Measurements from ENCODE around the gene ELP1.

ELP1 gene

DNA sequence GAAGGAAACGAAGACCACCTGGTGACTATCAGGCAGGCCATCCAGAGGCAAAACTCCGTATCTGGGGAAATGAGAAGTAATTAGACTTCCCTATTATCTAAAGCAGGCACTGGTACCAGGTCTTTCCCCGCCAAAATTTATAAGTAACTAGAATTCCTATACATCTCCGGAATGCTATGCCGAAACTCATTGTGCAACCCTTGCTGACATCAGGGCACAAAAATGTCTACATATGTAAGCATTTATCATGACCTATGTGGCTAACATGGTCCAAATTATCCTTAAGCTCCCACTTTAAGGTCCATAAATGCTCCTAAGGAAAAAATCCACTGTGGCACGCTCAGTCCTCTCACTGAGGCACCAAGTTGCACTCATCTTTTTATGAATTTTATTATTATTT, 95.9 kb downstream of the ELP1 start:
- peaks cover 48% of the 10 kb centered on the region for H3K36me3 ChIP-seq
- TF ChIP-seq, protein P1, sequence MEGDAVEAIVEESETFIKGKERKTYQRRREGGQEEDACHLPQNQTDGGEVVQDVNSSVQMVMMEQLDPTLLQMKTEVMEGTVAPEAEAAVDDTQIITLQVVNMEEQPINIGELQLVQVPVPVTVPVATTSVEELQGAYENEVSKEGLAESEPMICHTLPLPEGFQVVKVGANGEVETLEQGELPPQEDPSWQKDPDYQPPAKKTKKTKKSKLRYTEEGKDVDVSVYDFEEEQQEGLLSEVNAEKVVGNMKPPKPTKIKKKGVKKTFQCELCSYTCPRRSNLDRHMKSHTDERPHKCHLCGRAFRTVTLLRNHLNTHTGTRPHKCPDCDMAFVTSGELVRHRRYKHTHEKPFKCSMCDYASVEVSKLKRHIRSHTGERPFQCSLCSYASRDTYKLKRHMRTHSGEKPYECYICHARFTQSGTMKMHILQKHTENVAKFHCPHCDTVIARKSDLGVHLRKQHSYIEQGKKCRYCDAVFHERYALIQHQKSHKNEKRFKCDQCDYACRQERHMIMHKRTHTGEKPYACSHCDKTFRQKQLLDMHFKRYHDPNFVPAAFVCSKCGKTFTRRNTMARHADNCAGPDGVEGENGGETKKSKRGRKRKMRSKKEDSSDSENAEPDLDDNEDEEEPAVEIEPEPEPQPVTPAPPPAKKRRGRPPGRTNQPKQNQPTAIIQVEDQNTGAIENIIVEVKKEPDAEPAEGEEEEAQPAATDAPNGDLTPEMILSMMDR (IDR thresholded peaks at IDR 0.05; ENCODE audit: low read depth, low read length), result no peak
- H3K9me3 ChIP-seq (ENCODE audit: severe bottlenecking), result no peaks in the 10 kb centered on the region
- no peak for DNase-seq
- no peaks in the 10 kb centered on the region for H3K27me3 ChIP-seq (ENCODE audit: insufficient read depth, low read depth, severe bottlenecking)
- H3K27ac ChIP-seq, result peak overlapping the region; percentile 78
- peak overlapping the region; percentile 37 for H3K4me3 ChIP-seq (ENCODE audit: low read depth, low read length)

DNA sequence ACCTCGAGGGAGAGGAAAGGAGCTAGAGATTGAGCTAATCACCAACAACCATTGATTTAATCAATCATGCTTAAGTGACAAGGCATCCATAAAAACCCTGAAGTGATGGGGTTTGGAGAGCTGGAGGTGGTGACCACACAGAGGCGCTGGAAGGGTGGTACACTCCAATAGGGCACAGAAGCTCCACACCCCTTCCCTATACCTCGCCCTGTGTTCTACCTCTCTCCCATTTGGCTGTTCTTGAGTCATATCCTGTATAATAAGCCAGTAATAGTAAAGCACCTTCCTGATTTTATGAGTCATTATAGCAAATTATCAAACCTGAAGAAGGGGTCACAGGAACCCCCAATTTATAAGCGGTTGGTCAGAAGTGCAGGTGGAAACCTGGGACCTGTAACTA, 96.4 kb downstream of the ELP1 start:
- H3K27ac ChIP-seq, result peak overlapping the region; percentile 78
- TF ChIP-seq, protein P1 (IDR thresholded peaks at IDR 0.05; ENCODE audit: low read depth, low read length), result peak; percentile 17; the same call in 1 of the 2 replicates
- peak; percentile 47 for DNase-seq
- peak overlapping the region; percentile 37 for H3K4me3 ChIP-seq (ENCODE audit: low read depth, low read length)
- no peaks in the 10 kb centered on the region for H3K9me3 ChIP-seq (ENCODE audit: severe bottlenecking)
- H3K36me3 ChIP-seq, result peaks cover 50% of the 10 kb centered on the region
- H3K27me3 ChIP-seq (ENCODE audit: insufficient read depth, low read depth, severe bottlenecking), result no peaks in the 10 kb centered on the region

DNA sequence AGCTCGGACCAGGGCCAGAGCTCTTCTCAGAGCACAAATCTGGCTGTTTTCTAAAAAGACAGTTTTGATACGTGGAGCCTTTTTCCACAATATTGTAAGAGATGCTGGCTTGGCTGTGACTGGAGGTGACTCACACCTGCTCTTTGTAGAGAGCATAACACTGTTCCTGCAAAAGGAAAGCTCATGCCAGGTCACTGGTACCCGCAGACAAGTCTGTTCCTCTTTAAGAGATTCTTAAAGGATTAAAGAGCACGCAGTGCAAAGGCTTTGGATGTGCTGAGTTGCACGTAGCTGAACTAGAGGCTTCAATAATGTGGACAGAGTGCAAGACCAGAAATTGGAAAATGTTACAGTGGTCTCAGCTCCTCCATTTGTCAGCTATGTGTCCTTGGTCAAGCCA, 97.1 kb downstream of the ELP1 start:
- Histone ChIP-seq H3K9me3 (ENCODE audit: severe bottlenecking) (no peaks in the 10 kb centered on the region), H3K4me3 (ENCODE audit: low read depth, low read length) (peak overlapping the region; percentile 37), H3K27ac (peak overlapping the region; percentile 78), H3K27me3 (ENCODE audit: insufficient read depth, low read depth, severe bottlenecking) (no peaks in the 10 kb centered on the region), H3K36me3 (peaks cover 55% of the 10 kb centered on the region)
- TF ChIP-seq, protein P1 (IDR thresholded peaks at IDR 0.05; ENCODE audit: low read depth, low read length), result no peak
- DNase-seq, result peak; percentile 77

DNA sequence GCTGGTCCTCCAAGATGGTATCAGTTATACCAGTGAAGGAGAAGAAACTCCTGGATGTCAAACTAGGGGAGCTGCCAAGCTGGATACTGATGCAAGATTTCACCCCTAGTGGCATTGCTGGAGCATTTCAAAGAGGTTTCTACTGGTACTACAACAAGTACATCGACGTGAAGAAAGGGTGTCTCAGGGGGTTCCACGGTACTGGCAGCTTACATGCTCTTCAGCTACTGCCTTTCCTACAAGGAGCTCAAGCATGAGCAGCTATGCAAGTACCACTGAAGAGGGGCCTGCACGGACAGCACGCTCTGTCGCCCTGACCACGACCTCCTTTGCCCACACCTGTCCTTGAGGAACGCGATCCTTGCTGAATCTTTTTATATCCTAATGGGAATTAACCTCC, 97.6 kb downstream of the ELP1 start:
- TF ChIP-seq, protein P1 (IDR thresholded peaks at IDR 0.05; ENCODE audit: low read depth, low read length), result no peak
- Histone ChIP-seq H3K27me3 (ENCODE audit: insufficient read depth, low read depth, severe bottlenecking) (no peaks in the 10 kb centered on the region), H3K36me3 (peaks cover 58% of the 10 kb centered on the region), H3K4me3 (ENCODE audit: low read depth, low read length) (peak overlapping the region; percentile 37), H3K27ac (peak overlapping the region; percentile 78), H3K9me3 (ENCODE audit: severe bottlenecking) (no peaks in the 10 kb centered on the region)
- DNase-seq, result peak; percentile 49

DNA sequence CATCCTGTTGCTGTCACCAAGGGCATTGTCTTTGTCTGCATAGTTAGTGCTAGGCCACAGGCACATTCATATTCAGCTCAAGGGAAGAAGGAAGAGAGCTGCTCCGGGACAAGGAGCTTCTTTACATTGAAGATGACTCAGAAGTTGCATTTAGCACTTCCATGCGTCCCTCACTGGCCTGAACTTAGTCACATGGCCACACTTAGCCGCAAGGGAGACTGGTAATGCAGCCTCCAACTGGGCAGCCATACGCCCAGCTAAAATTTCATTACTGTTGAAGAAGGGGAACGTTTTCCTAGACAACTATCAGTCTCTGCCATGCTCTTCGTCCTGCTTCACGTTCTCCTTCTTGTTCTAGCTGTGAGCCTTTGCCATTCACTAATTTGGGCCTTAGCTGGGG, 98.1 kb downstream of the ELP1 start:
- H3K27me3 ChIP-seq (ENCODE audit: insufficient read depth, low read depth, severe bottlenecking), result no peaks in the 10 kb centered on the region
- no peak for DNase-seq
- TF ChIP-seq, protein P1 (IDR thresholded peaks at IDR 0.05; ENCODE audit: low read depth, low read length), result no peak
- no peaks in the 10 kb centered on the region for H3K9me3 ChIP-seq (ENCODE audit: severe bottlenecking)
- peak overlapping the region; percentile 37 for H3K4me3 ChIP-seq (ENCODE audit: low read depth, low read length)
- H3K27ac ChIP-seq, result peak overlapping the region; percentile 78
- peaks cover 63% of the 10 kb centered on the region for H3K36me3 ChIP-seq

DNA sequence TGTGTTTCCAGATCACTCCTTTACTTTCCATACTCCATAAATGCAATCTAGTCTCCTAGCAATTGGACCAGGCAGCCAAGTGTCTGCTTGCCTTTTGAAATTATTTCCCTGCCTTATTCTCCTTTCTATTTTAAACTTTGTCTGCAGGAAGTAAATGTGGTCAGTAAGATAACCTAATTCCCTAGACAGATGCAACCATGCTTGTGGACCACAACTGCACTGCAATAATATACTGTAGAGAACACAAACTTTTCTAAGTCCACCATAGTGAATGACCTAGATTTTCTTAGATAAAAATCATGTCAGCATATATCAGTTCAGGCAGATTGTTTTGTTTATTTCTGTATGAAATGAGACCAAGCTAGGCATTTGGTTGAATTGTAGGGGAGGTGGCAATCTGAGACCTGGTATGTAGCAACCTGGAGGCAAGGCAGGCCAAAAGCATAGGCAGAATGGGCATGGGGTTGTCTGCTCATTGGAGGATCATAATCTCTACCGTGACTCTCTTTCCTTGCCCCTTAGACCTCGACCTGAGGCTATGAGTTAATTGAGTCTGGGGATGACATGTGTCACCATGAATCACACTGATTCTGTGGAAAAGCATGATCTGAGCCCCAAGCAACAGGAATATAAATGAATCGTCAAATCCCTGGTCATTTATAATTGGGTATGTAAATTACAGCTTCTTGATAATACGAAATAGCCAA, 98.8 kb downstream of the ELP1 start:
- H3K27me3 ChIP-seq (ENCODE audit: insufficient read depth, low read depth, severe bottlenecking), result no peaks in the 10 kb centered on the region
- no peaks in the 10 kb centered on the region for H3K9me3 ChIP-seq (ENCODE audit: severe bottlenecking)
- H3K4me3 ChIP-seq (ENCODE audit: low read depth, low read length), result no peak overlapping the region
- H3K36me3 ChIP-seq, result peaks cover 66% of the 10 kb centered on the region
- H3K27ac ChIP-seq, result peak overlapping the region; percentile 78; the same call in 1 of the 2 replicates
- no peak for DNase-seq
- TF ChIP-seq, protein P1 (IDR thresholded peaks at IDR 0.05; ENCODE audit: low read depth, low read length), result no peak

Data from WERI-Rb-1 (cell line).